Esophagus muscularis mucosa (tissue), 4 donors: ENCODE measurements around the gene MS4A2. TPM values are rescaled to one million over a fixed set of nuclear protein-coding genes. Genes with fewer than 3 reads are reported as not detected.

ENCODE experiments used
- DNase-seq: peaks from one replicate; pipeline ENCODE4 v3.0.0-alpha.2; 2017; ENCODE audit errors: extremely low spot score
- H3K27ac ChIP-seq, 4 donors: fragments of 200-600 bp; sonication (generic); replicated peaks in 1 of 4; 1 replicate in 3 of 4; 2 replicates in 1 of 4; pipeline ENCODE4 v1.5.1; 2016 to 2019; ENCODE audit warnings: mild to moderate bottlenecking in 1 of 4
- H3K27me3 ChIP-seq, 4 donors: fragments of 200-600 bp; sonication (generic); one replicate each; pipeline versions ENCODE4 v1.5.1 to v1.6.0; 2016 to 2019
- H3K36me3 ChIP-seq, 4 donors: fragments of 200-600 bp; sonication (generic); one replicate each; pipeline ENCODE4 v1.5.1; 2016 to 2019
- H3K4me1 ChIP-seq, 4 donors: fragments of 200-600 bp; sonication (generic); one replicate each; pipeline ENCODE4 v1.5.1; 2016 to 2019
- H3K4me3 ChIP-seq, 4 donors: fragments of 200-600 bp; sonication (generic); 1 replicate in 2 of 4; 2 replicates in 2 of 4; pipeline ENCODE4 v1.5.1; 2016 to 2019; ENCODE audit warnings: mild to moderate bottlenecking in 4 of 4, moderate library complexity in 1 of 4
- H3K9me3 ChIP-seq, 4 donors: fragments of 200-600 bp; sonication (generic); 1 replicate in 3 of 4; 2 replicates in 1 of 4; pipeline ENCODE4 v1.5.1; 2016 to 2019
- CTCF ChIP-seq, 3 experiments: fragments of 200-600 bp in 2 of 3; fragments of 450-650 bp in 1 of 3; sonication (generic) in 2 of 3; IDR thresholded peaks; one replicate each; pipeline ENCODE4 v1.5.1; 2017 to 2019; ENCODE audit warnings: antibody characterized with exemption in 3 of 3, mild to moderate bottlenecking in 2 of 3, moderate library complexity in 1 of 3
- EP300 ChIP-seq: sonication (generic); formaldehyde crosslinking; IDR thresholded peaks from one replicate; pipeline ENCODE4 v1.6.1; 2017; ENCODE audit warnings: antibody characterized with exemption
- POLR2A ChIP-seq: fragments of 450-650 bp; IDR thresholded peaks from one replicate; pipeline ENCODE4 v1.6.1; 2017; ENCODE audit warnings: antibody characterized with exemption, moderate library complexity, mild to moderate bottlenecking, low read depth
- POLR2AphosphoS5 ChIP-seq, 2 donors: sonication (generic); formaldehyde crosslinking; IDR thresholded peaks; one replicate each; pipeline ENCODE4 v1.6.1; 2017; ENCODE audit warnings: antibody characterized with exemption in 2 of 2
- WGBS: methylation state at CpG from one replicate; pipeline ENCODE4 v1.1.5; 2018; 5-methylcytosine and 5-hydroxymethylcytosine counted together
- intact Hi-C: fragments of 100-400 bp; cut with DNase I; formaldehyde crosslinking; loops from one replicate; pipeline ENCODE4 v1.15.1; 2023
- total RNA-seq, 4 donors: library from RNA; depleted of rRNA; stranded (reverse); fragments of >200 nt; gene quantifications; one replicate each; pipeline versions ENCODE4 v1.1.0 to v1.2.1, GENCODE V29; 2016

The MS4A2 gene
- total RNA-seq, 4 donors from 2014 or later = 0.32 to 6.0 (median 2.6) TPM

- TF ChIP-seq CTCF (IDR thresholded peaks at IDR 0.05) (no peak), EP300 (no peak), POLR2AphosphoS5 (IDR thresholded peaks at IDR 0.05) (no peak), POLR2A (no peak)
These were observed 41.4 kb downstream of the MS4A2 start for GRCh38 chr11:60129853-60130252.

GRCh38 chr11:60130496-60130895 is 42.0 kb downstream of the MS4A2 start:
- no peak for DNase-seq
- no peaks in the 10 kb centered on the region for H3K27me3 ChIP-seq
- H3K27ac ChIP-seq = no peak overlapping the region
- no peaks in the 10 kb centered on the region for H3K4me1 ChIP-seq
- H3K36me3 ChIP-seq = no peaks in the 10 kb centered on the region
- intact Hi-C loops = loop anchor here (5.0 kb wide), 1 partner anchor 308 kb away; no protein-coding TSS in a partner anchor
- H3K4me3 ChIP-seq = no peak overlapping the region
- no peaks in the 10 kb centered on the region for H3K9me3 ChIP-seq
- TF ChIP-seq CTCF (IDR thresholded peaks at IDR 0.05) (peak; percentile 26 to 40 (median 32)), POLR2AphosphoS5 (IDR thresholded peaks at IDR 0.05) (no peak), POLR2A (no peak)

More at GRCh38 chr11:60129853-60130252, 41.4 kb downstream of the MS4A2 start:
- Histone ChIP-seq H3K27me3 (no peaks in the 10 kb centered on the region), H3K4me1 (no peaks in the 10 kb centered on the region), H3K27ac (no peak overlapping the region), H3K4me3 (no peak overlapping the region), H3K9me3 (no peaks in the 10 kb centered on the region), H3K36me3 (no peaks in the 10 kb centered on the region)
- intact Hi-C loops = loop anchor here (5.0 kb wide), 1 partner anchor 308 kb away; no protein-coding TSS in a partner anchor
- 81% methylated on average over 3 of the region's 3 CpGs for WGBS
- DNase-seq = no peak

- Histone ChIP-seq H3K4me1 (no peaks in the 10 kb centered on the region), H3K4me3 (no peak overlapping the region), H3K36me3 (no peaks in the 10 kb centered on the region), H3K27me3 (peaks cover 0 to 4% (median 0%) of the 10 kb centered on the region in 4 donors), H3K27ac (no peak overlapping the region), H3K9me3 (peaks cover 0 to 7% (median 0%) of the 10 kb centered on the region in 4 donors)
- no peak for DNase-seq
- TF ChIP-seq EP300 (no peak), POLR2A (no peak), POLR2AphosphoS5 (IDR thresholded peaks at IDR 0.05) (no peak), CTCF (IDR thresholded peaks at IDR 0.05) (no peak)
- 91% methylated on average over 3 of the region's 3 CpGs for WGBS
- intact Hi-C loops = loop anchor here (5.0 kb wide), 1 partner anchor 310 kb away; no protein-coding TSS in a partner anchor
These were observed 43.4 kb downstream of the MS4A2 start for GRCh38 chr11:60131912-60132311.

GRCh38 chr11:60133917-60134316 is 45.5 kb downstream of the MS4A2 start:
- 40% methylated on average over 1 of the region's 1 CpG for WGBS
- intact Hi-C loops = loop anchor here (5.0 kb wide), 1 partner anchor 312 kb away; no protein-coding TSS in a partner anchor
- H3K27ac ChIP-seq = no peak overlapping the region
- H3K4me1 ChIP-seq = no peaks in the 10 kb centered on the region
- DNase-seq = no peak
- H3K9me3 ChIP-seq = peaks cover 0 to 10% (median 0%) of the 10 kb centered on the region in 4 donors
- TF ChIP-seq POLR2AphosphoS5 (IDR thresholded peaks at IDR 0.05) = no peak
- TF ChIP-seq EP300 = no peak
- TF ChIP-seq CTCF (IDR thresholded peaks at IDR 0.05) = no peak
- no peak for TF ChIP-seq POLR2A
- H3K4me3 ChIP-seq = no peak overlapping the region
- H3K36me3 ChIP-seq = no peaks in the 10 kb centered on the region
- H3K27me3 ChIP-seq = peaks cover 0 to 4% (median 0%) of the 10 kb centered on the region in 4 donors

- H3K4me1 ChIP-seq = no peaks in the 10 kb centered on the region
- H3K36me3 ChIP-seq = no peaks in the 10 kb centered on the region
- no peaks in the 10 kb centered on the region for H3K9me3 ChIP-seq
- H3K27ac ChIP-seq = no peak overlapping the region
- TF ChIP-seq CTCF (IDR thresholded peaks at IDR 0.05) = no peak
- TF ChIP-seq POLR2A = no peak
- no peak for TF ChIP-seq EP300
- no peak for TF ChIP-seq POLR2AphosphoS5 (IDR thresholded peaks at IDR 0.05)
- H3K4me3 ChIP-seq = no peak overlapping the region
- WGBS = 93% methylated on average over 3 of the region's 3 CpGs
- DNase-seq = no peak
- H3K27me3 ChIP-seq = no peaks in the 10 kb centered on the region
- intact Hi-C loops = no loop called here
These were observed 55.3 kb downstream of the MS4A2 start for GRCh38 chr11:60143768-60144167.
